ENCODE results near the gene FNIP1. TPM values are rescaled to one million over a fixed set of nuclear protein-coding genes. Genes with fewer than 3 reads are reported as not detected.
"Not testable (repeated sequence)": the region's sequence is repeated elsewhere in the genome, so short reads cannot be mapped to it uniquely, and the experiment has no call there.

Gene FNIP1
- total RNA-seq, 2 donors from 2014 or later = 31.2 to 34.3 TPM

GRCh38 chr5:131790550-131790949, 6.3 kb downstream of the FNIP1 start:
- intact Hi-C loops (cut with DNase I, micrococcal nuclease) = no loop called here
- ATAC-seq (no peak), DNase-seq (no peak)

DNA sequence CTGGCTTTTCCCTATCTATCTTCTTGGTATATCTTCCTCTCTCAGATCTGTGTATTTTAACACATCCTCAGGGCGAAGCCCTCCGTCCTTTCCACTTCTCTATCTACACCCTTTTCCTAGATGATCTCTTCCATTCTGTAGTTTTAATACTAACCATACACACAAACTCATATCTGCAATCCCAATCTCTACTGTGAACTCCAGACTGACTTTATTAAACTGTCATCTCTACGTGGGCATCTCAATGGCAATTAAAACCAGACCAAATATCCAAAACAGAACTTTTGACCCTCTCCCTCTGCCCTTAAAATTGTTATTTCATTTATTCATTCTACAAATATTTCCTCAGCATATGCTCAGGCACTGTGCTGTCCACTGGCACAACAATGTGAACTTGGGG, 7.1 kb downstream of the FNIP1 start:
- no peak for DNase-seq
- no peak for ATAC-seq
- intact Hi-C loops (cut with DNase I, micrococcal nuclease) = no loop called here

DNA sequence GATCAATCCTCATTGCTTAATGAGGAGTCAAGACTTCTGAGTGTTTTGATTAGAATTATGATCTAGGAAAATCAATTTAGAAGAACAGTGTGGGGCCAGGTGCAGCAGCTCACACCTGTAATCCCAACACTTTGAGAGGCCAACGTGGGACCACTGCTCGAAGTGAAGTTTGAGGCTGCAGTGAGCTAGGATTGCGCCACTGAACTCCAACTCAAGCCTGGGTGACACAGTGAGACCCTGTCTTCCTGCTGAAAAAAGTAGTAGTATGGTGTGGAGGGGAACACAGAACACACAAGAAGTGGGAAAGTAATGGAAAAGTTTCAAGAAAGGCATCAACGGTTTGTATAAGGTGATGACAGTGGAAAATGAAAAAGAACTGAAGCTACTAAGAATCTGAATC, 9.1 kb downstream of the FNIP1 start:
- no peak for ATAC-seq
- intact Hi-C loops (cut with DNase I, micrococcal nuclease) = no loop called here
- DNase-seq = no peak

- intact Hi-C loops (cut with DNase I, micrococcal nuclease) = no loop called here
- ATAC-seq = no peak
Measured at GRCh38 chr5:131786900-131787692, 9.7 kb downstream of the FNIP1 start.

GRCh38 chr5:131786036-131786435, 10.8 kb downstream of the FNIP1 start:
- DNase-seq (no peak), ATAC-seq (no peak)
- intact Hi-C loops (cut with DNase I, micrococcal nuclease) = no loop called here

More at GRCh38 chr5:131786900-131787692, 9.7 kb downstream of the FNIP1 start:
- no peak for DNase-seq

GRCh38 chr5:131783874-131784273, 12.9 kb downstream of the FNIP1 start:
- ATAC-seq (no peak), DNase-seq (no peak)
- intact Hi-C loops (cut with DNase I, micrococcal nuclease) = no loop called here

DNA sequence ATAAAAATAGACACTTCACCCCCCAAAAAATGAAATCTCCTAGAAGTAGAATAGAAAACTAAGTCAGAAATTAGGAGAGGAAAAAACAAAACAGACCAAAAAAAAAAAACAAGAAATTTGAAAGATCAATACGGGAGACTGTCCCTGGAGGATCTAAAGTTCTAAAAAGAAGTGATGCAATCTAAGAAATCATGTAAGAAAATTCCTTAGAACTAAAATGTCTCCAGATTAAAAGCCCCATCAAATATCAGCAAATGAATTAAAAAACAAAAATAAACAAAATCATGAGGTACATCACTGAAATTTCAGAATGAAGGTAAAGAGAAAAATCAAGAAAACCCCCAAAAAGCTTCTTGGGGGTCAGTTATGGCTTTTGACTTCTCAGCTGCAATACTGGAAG, 13.5 kb downstream of the FNIP1 start:
- DNase-seq (no peak), ATAC-seq (no peak)
- intact Hi-C loops (cut with DNase I, micrococcal nuclease) = no loop called here

- DNase-seq = no peak
- intact Hi-C loops (cut with DNase I, micrococcal nuclease) = no loop called here
- no peak for ATAC-seq
Measured at GRCh38 chr5:131782717-131783116, 14.1 kb downstream of the FNIP1 start.

DNA sequence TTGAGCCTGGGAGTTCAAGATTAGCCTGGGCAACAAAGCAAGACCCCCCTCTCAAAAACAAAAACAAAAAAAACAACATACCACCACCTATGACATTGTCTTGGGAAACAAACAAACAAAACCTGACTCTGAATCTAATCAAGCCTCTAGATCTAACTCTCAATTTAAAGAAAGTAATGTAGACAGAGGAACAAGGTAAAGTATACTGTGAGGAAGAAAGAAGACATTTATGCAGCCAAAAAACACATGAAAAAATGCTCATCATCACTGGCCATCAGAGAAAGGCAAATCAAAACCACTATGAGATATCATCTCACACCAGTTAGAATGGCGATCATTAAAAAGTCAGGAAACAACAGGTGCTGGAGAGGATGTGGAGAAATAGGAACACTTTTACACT, 18.7 kb downstream of the FNIP1 start:
- intact Hi-C loops (cut with DNase I, micrococcal nuclease); DNase-seq; ATAC-seq: not testable (repeated sequence)

DNA sequence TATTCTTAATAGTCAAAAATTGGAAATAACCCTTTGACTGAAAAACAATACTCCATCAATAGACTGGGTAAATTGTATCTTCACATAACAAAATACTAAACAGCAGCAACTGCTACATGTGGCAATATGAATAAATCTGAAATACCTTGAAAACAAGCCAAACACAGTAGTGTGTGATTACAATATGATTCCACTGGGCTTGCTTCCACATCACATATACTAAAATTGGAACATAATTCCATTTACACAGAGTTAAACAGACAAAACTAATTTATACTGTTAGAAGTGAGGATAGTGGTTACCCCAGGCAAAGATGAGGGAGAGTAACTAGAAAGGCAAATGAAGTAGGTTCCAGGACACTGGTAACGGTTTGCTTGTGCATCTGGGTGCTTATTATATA, 20.4 kb downstream of the FNIP1 start:
- intact Hi-C loops (cut with DNase I, micrococcal nuclease) = no loop called here
- DNase-seq (no peak), ATAC-seq (no peak)

- DNase-seq (no peak), ATAC-seq (no peak)
- intact Hi-C loops (cut with DNase I, micrococcal nuclease) = no loop called here
Measured at GRCh38 chr5:131774652-131775367, 22.0 kb downstream of the FNIP1 start.

- DNase-seq (no peak), ATAC-seq (no peak)
- intact Hi-C loops (cut with DNase I, micrococcal nuclease) = no loop called here
Measured at GRCh38 chr5:131773805-131774204, 23.0 kb downstream of the FNIP1 start.

GRCh38 chr5:131771692-131772091, 25.1 kb downstream of the FNIP1 start:
- ATAC-seq = no peak
- intact Hi-C loops (cut with DNase I, micrococcal nuclease) = no loop called here

GRCh38 chr5:131769961-131770360, 26.9 kb downstream of the FNIP1 start:
- no peak for ATAC-seq
- intact Hi-C loops (cut with DNase I, micrococcal nuclease) = no loop called here
- no peak for DNase-seq

More at GRCh38 chr5:131771692-131772091, 25.1 kb downstream of the FNIP1 start:
- DNase-seq = no peak

DNA sequence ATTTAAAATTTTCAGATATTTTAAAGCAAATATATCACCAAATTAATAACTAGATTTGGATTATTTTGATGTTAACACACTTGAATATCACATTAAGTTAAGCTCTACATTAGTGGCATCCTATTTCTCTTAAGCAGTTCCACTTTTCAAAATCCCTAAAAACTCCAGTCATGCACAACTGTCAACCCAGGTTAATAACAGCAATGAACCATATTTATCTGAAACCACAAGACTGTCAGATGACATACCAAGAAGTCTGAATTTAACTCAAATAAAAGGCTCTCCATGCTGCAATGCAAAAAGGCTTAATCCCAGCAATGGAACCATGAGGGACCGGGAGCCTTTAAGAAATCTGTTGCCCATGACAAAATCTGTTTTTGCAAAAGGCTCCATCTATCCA, 27.5 kb downstream of the FNIP1 start:
- ATAC-seq = no peak

GRCh38 chr5:131767891-131768290, 28.9 kb downstream of the FNIP1 start:
- ATAC-seq = no peak
- intact Hi-C loops (cut with DNase I, micrococcal nuclease) = no loop called here
- no peak for DNase-seq

More for the DNA sequence above, 27.5 kb downstream of the FNIP1 start:
- DNase-seq = no peak
- intact Hi-C loops (cut with DNase I, micrococcal nuclease) = no loop called here

GRCh38 chr5:131766689-131767088, 30.1 kb downstream of the FNIP1 start:
- DNase-seq (no peak), ATAC-seq (no peak)
- intact Hi-C loops (cut with DNase I, micrococcal nuclease) = no loop called here

- no peak for DNase-seq
- ATAC-seq = no peak
- intact Hi-C loops (cut with DNase I, micrococcal nuclease) = no loop called here
Measured at GRCh38 chr5:131765261-131765660, 31.6 kb downstream of the FNIP1 start.

GRCh38 chr5:131763968-131764367, 32.8 kb downstream of the FNIP1 start:
- no peak for DNase-seq
- no peak for ATAC-seq
- intact Hi-C loops (cut with DNase I, micrococcal nuclease) = no loop called here

DNA sequence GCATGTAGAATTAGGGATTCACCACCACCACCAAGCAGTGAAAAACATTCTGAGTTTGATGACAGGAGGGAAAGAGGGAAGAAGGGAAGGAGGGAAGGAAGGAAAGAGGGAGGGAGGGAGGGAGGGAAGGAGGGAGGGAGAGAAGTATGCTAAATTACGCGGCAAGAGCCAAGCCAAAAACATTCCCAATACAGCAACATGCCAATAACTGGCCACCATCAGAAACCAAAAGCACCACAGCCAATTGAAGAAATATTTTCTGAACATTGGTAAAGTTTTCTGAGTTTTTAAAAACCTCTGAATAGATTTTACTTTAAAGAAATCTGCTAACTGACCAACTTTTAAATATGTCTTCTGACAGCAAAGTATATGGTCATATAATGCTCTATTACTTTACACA, 36.0 kb downstream of the FNIP1 start:
- no peak for DNase-seq
- intact Hi-C loops (cut with DNase I, micrococcal nuclease) = no loop called here
- no peak for ATAC-seq

Measured in left colon (tissue), 2 donors.